Esophagus mucosa (tissue), 1 donor: ENCODE data around the gene MAN1B1. TPM values are rescaled to one million over a fixed set of nuclear protein-coding genes. Genes with fewer than 3 reads are reported as not detected.
A peak's percentile ranks its signal among the peaks of the same experiment; 100 is the strongest.

Experiments
- ATAC-seq: fragments of 200-7000 bp; cut with Tn5 transposase; one replicate; pipeline ENCODE4 v1.9.1; 2020
- total RNA-seq: library from RNA; stranded (reverse); gene quantifications from one replicate; pipeline ENCODE4 v1.2.4, GENCODE V29; 2023
- donor health status: DM: yes; HTN: yes; CAD: no.

The MAN1B1 gene
- total RNA-seq, 1 donor from 2014 or later, result 46.2 TPM

- ATAC-seq, result no peak
Measured at GRCh38 chr9:137147091-137147792, 60.5 kb downstream of the MAN1B1 start.

- ATAC-seq, result no peak
Measured at GRCh38 chr9:137147793-137148160, 61.0 kb downstream of the MAN1B1 start.

GRCh38 chr9:137148242-137148641, 61.5 kb downstream of the MAN1B1 start:
- no peak for ATAC-seq

DNA sequence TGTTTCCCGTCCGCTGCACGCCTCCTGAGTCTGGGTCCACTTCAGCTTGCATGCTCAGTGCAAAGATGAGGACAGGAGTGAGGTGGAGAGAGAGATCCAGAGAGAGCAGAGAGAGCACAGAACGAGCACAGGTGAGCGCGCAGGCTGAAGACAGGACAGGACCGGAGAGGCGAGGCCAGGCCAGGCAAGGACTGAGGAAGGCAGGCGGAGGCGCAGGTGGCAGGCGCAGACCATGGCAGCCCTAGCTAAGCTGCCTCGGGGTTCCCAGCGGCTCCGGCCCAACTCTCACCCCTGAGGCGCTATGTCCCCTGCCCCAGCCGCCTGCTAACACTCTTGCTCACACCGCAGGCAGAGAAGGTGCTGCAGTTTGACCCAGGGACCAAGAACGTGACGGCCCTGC, 61.9 kb downstream of the MAN1B1 start:
- no peak for ATAC-seq

GRCh38 chr9:137149363-137149762, 62.6 kb downstream of the MAN1B1 start:
- ATAC-seq, result no peak

GRCh38 chr9:137149942-137150616, 63.3 kb downstream of the MAN1B1 start:
- no peak for ATAC-seq

DNA sequence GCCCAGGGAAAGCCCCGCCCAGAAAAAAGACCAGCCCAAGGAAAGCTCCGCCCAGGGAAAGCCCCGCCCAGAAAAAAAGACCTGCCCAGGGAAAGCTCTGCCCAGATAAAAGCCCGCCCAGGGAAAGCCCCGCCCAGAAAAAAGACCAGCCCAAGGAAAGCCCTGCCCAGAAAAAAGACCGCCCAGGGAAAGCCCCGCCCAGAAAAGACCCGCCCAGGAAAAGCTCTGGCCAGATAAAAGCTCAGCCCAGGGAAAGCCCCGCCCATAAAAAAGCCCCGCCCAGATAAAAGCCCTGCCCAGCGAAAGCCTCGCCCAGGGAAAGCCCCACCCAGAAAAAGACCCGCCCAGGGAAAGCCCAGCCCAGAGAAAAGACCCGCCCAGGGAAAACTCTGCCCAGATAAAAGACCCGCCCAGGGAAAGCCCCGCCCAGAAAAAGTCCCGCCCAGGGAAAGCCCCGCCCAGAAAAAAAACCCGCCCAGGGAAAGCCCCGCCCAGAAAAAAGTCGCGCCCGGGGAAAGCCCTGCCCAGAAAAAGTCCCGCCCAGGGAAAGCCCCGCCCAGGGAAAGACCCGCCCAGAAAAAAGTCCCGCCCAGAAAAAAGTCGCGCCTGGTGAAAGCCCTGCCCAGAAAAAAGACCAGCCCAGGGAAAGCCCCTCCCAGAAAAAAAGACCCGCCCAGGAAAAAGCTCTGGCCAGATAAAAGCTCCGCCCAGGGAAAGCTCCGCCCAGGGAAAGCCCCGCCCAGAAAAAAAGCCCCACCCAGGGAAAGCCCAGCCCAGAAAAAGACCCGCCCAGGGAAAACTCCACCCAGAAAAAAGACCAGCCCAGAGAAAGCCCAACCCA, 64.1 kb downstream of the MAN1B1 start:
- ATAC-seq, result peak; percentile 28

GRCh38 chr9:137152844-137153405, 66.1 kb downstream of the MAN1B1 start:
- no peak for ATAC-seq

GRCh38 chr9:137156567-137157375, 70.0 kb downstream of the MAN1B1 start:
- ATAC-seq, result peak; percentile 72

- ATAC-seq, result no peak
Measured at GRCh38 chr9:137157618-137158415, 71.0 kb downstream of the MAN1B1 start.

DNA sequence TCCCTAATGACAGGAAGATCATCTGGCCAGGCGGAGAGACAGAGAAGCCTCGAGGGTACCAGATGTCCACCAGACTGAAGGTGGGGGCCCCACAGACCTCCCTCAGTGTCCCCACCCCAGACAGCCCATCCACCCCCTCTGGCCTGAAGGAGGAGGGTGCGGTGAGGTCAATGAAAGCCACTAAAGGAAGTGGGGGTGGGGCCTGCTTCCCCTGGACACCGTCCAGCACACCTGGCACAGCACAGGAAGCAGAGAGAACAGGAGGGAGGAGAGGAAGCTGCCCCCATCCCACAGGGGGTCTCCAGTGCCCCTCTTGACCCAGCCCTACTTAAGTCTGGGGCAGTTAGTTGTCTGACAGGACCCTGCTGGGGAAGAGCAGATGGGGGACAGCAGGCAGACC, 71.8 kb downstream of the MAN1B1 start:
- no peak for ATAC-seq

Other genes starting within 250 kb of the MAN1B1 start
- gene AJM1, start 244.5 kb upstream of the MAN1B1 start, total RNA-seq, result 1.1 TPM
- 74.4 TPM for gene PHPT1, start 237.6 kb upstream of the MAN1B1 start, total RNA-seq
- 1.3 TPM for gene MAMDC4, start 234.6 kb upstream of the MAN1B1 start, total RNA-seq
- 296 TPM for gene EDF1, start 220.7 kb upstream of the MAN1B1 start, total RNA-seq
- gene TRAF2, start 200.5 kb upstream of the MAN1B1 start, total RNA-seq, result 11.1 TPM
- 71.9 TPM for gene FBXW5, start 142.2 kb upstream of the MAN1B1 start, total RNA-seq
- not detected for gene C8G, start 141.7 kb upstream of the MAN1B1 start, total RNA-seq
- 0.80 TPM for gene LCN12, start 134.7 kb upstream of the MAN1B1 start, total RNA-seq
- 18.4 TPM for gene PTGDS, start 109.5 kb upstream of the MAN1B1 start, total RNA-seq
- 0.20 TPM for gene LCNL1, start 104.0 kb upstream of the MAN1B1 start, total RNA-seq
- gene PAXX, start 94.6 kb upstream of the MAN1B1 start, total RNA-seq, result 33.1 TPM
- 154 TPM for gene CLIC3, start 90.4 kb upstream of the MAN1B1 start, total RNA-seq
- gene ABCA2, start 58.7 kb upstream of the MAN1B1 start, total RNA-seq, result 2.0 TPM
- gene FUT7, start 54.9 kb upstream of the MAN1B1 start, total RNA-seq, result 0.12 TPM
- gene NPDC1, start 40.8 kb upstream of the MAN1B1 start, total RNA-seq, result 26.6 TPM
- gene ENTPD2, start 32.9 kb upstream of the MAN1B1 start, total RNA-seq, result 2.9 TPM
- gene SAPCD2, start 16.4 kb upstream of the MAN1B1 start, total RNA-seq, result 13.8 TPM
- 4.9 TPM for gene UAP1L1, start 9.5 kb upstream of the MAN1B1 start, total RNA-seq
- 75.3 TPM for gene DPP7, start 27.7 kb downstream of the MAN1B1 start, total RNA-seq
- 0.12 TPM for gene GRIN1, start 52.2 kb downstream of the MAN1B1 start, total RNA-seq
- gene LRRC26, start 83.1 kb downstream of the MAN1B1 start, total RNA-seq, result 1.6 TPM
- gene TMEM210, start 85.1 kb downstream of the MAN1B1 start, total RNA-seq, result not detected
- gene ANAPC2, start 101.6 kb downstream of the MAN1B1 start, total RNA-seq, result 25.0 TPM
- gene SSNA1, start 101.7 kb downstream of the MAN1B1 start, total RNA-seq, result 86.8 TPM
- 20.5 TPM for gene TPRN, start 113.8 kb downstream of the MAN1B1 start, total RNA-seq
- gene TMEM203, start 118.7 kb downstream of the MAN1B1 start, total RNA-seq, result 24.8 TPM
- 8.6 TPM for gene NDOR1, start 118.7 kb downstream of the MAN1B1 start, total RNA-seq
- gene RNF208, start 135.3 kb downstream of the MAN1B1 start, total RNA-seq, result 11.2 TPM
- 156 TPM for gene CYSRT1, start 138.2 kb downstream of the MAN1B1 start, total RNA-seq
- 2.7 TPM for gene RNF224, start 140.5 kb downstream of the MAN1B1 start, total RNA-seq
- gene SLC34A3, start 143.9 kb downstream of the MAN1B1 start, total RNA-seq, result 0.68 TPM
- gene TUBB4B, start 154.3 kb downstream of the MAN1B1 start, total RNA-seq, result 321 TPM
- not detected for gene STPG3, start 164.3 kb downstream of the MAN1B1 start, total RNA-seq
- 36.7 TPM for gene NELFB, start 168.3 kb downstream of the MAN1B1 start, total RNA-seq
- 15.4 TPM for gene TOR4A, start 190.7 kb downstream of the MAN1B1 start, total RNA-seq
- 20.4 TPM for gene NRARP, start 215.3 kb downstream of the MAN1B1 start, total RNA-seq